Heart left ventricle (tissue), 13 donors: Measurements from ENCODE around the gene ARHGEF3.

Experiments used
- CTCF ChIP-seq, 12 donors: fragments of 200-600 bp; sonication (generic) in 4 of 12; IDR thresholded peaks; one replicate each; pipeline versions ENCODE4 v1.5.0 to v1.8.0; 2018 to 2022; ENCODE audit warnings: antibody characterized with exemption in 12 of 12, mild to moderate bottlenecking in 5 of 12
- POLR2A ChIP-seq, 2 donors: fragments of 450-650 bp; IDR thresholded peaks; one replicate each; pipeline ENCODE4 v1.6.1; 2017; ENCODE audit warnings: antibody characterized with exemption in 2 of 2, mild to moderate bottlenecking in 2 of 2, moderate library complexity in 2 of 2
- donor health status: ischemic (EF 13 %, LVEDD 7.1; RV severe dilation, severe dysfunction).
- donor health status: DM: no; HTN: yes; CAD: no.
- donor health status: DM: no; HTN: no; CAD: no.
- donor health status: ischemic (EF 25% LVEDD 6.9; RV normal size, moderate dysfunction).
- donor health status: ischemic (EF 25% LVEDD 5.7; RV mildly dilated, moderate dysfunction).
- donor health status: ischemic (EF 35%, LVEDD 5.7; RV mildly dilated, moderate dysfunction).
- donor health status: nonischemic (EF 11% LVEDD 7.7; RV severe dilation, severe dysfunction).
- donor health status: DM: yes; HTN: yes; CAD: no.
- donor health status: PGD.
- donor health status: ischemic (EF 29% LVEDD 5.4; RV normal size, mild dysfunction).
- donor health status: nonischemic (EF 23%, LVEDD 6.1; RV moderate dilation, normal function).

- TF ChIP-seq CTCF (IDR thresholded peaks at IDR 0.05) (no peak), POLR2A (IDR thresholded peaks at IDR 0.05) (no peak)
These were observed 19.5 kb downstream of the ARHGEF3 start for GRCh38 chr3:56782215-56782614.
